Uterus (tissue), 2 donors: Measurements from ENCODE around the gene TMEM14A.

Experiments used
- POLR2A ChIP-seq, 2 donors: fragments of 450-650 bp; IDR thresholded peaks; one replicate each; pipeline ENCODE4 v1.6.1; 2016; ENCODE audit warnings: antibody characterized with exemption in 2 of 2, mild to moderate bottlenecking in 1 of 2, moderate library complexity in 1 of 2
- TF ChIP-seq, protein P1 (sequence below), 4 experiments: fragments of 200-600 bp in 2 of 4; fragments of 450-650 bp in 2 of 4; sonication (generic) in 2 of 4; IDR thresholded peaks; one replicate each; pipeline ENCODE4 v1.5.1; 2016 to 2019; ENCODE audit warnings: antibody characterized with exemption in 4 of 4, mild to moderate bottlenecking in 2 of 4, moderate library complexity in 1 of 4

DNA sequence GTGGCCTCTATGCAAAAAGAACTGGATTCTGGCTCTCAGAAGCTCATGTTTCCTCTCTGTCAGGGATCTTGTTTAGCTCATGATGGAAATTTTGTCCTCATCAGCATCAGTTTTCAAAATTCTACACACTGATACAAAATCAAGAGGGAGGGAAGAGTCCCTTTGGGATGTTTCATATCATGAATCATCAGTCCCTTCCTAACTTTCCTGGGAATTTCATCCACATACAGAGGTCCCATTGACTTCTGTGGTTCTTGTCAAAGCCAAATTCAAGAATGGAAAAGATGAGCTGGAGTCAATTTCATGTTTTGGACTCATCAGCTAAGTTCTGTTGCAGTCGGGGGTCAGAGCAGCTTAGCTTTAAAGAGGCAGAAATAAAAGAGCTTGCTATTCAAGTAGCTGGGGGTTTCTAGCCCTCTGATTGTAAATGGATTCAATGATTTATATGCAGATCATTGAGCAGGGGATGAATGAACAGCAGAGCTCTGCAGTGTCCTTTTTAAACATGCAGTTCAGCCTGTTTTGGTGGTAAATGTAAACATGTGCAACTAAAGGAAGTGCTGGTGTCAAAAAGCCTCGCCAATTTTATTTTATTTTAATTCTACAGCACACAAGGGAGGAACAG lies 21.3 kb upstream of the TMEM14A start:
- no peak for TF ChIP-seq POLR2A (IDR thresholded peaks at IDR 0.05)
- TF ChIP-seq, protein P1, sequence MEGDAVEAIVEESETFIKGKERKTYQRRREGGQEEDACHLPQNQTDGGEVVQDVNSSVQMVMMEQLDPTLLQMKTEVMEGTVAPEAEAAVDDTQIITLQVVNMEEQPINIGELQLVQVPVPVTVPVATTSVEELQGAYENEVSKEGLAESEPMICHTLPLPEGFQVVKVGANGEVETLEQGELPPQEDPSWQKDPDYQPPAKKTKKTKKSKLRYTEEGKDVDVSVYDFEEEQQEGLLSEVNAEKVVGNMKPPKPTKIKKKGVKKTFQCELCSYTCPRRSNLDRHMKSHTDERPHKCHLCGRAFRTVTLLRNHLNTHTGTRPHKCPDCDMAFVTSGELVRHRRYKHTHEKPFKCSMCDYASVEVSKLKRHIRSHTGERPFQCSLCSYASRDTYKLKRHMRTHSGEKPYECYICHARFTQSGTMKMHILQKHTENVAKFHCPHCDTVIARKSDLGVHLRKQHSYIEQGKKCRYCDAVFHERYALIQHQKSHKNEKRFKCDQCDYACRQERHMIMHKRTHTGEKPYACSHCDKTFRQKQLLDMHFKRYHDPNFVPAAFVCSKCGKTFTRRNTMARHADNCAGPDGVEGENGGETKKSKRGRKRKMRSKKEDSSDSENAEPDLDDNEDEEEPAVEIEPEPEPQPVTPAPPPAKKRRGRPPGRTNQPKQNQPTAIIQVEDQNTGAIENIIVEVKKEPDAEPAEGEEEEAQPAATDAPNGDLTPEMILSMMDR (IDR thresholded peaks at IDR 0.05) = no peak
